Measurements from ENCODE around the gene GRK1. TPM values are rescaled to one million over a fixed set of nuclear protein-coding genes. Genes with fewer than 3 reads are reported as not detected.

Gene GRK1
- total and polyA plus RNA-seq, 11 donors: 0.08 to 1.3 (median 0.16) TPM; not detected in 3

DNA sequence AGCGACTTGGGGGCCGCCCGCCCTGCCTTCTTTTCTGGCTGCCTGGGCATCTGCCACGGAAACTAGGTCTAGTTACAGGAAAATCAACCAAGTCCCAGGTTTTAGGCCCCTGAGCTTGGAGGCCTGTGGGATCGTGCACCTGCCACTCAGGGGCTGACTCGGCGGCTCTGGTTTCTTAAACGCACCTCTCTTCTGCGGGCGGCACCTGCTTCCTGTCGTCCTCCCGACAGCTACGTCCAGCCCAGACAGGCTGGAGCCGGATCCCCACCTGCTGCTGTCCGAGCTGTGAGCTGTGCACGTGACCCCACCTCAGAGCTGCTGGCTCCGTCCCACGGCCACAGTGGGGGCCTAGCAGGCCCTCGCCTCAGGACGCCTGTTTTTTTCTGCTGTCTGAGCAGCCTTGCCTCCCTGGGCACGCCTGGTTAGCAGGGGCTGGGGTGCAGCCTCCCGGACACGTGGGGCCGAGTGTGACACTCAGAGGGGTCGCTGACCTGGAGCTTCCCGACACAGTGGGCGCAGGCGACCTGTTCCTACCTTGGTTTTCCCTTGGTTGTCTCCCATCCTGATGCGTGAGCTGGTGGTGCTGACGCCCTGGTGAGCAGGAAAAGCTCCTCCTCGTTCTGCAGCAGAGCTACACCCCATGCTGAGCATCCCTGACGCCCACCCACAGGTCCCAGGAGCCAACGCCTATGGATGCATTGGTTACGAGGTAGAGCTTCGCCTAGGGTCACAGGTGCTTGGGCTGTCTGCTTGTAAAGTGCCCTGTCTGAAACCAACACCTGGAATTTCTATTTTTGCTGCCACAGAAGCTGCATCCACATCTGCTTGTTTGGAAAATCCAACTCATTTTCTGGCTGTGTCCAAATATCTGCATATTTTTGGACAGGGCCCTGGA is 109.5 kb downstream of the GRK1 start:
- DNase-seq (no peak), ATAC-seq (no peak)
- Histone ChIP-seq H3K36me3 (no peaks in the 10 kb centered on the region), H3K4me3 (no peak overlapping the region), H3K27me3 (peaks cover 0 to 7% (median 0%) of the 10 kb centered on the region in 9 donors), H3K27ac (no peak overlapping the region), H3K9me3 (peaks cover 0 to 14% (median 2%) of the 10 kb centered on the region in 12 donors), H3K4me1 (peaks cover 0 to 10% (median 0%) of the 10 kb centered on the region in 12 donors)
- 76 to 83% (median 79%) methylated on average over 33 to 35 of the region's 35 CpGs for WGBS, 4 donors
- TF ChIP-seq POLR2A (IDR thresholded peaks at IDR 0.05) (no peak), CTCF (IDR thresholded peaks at IDR 0.05) (no peak)
- intact Hi-C loops (cut with DNase I): no loop called here

DNA sequence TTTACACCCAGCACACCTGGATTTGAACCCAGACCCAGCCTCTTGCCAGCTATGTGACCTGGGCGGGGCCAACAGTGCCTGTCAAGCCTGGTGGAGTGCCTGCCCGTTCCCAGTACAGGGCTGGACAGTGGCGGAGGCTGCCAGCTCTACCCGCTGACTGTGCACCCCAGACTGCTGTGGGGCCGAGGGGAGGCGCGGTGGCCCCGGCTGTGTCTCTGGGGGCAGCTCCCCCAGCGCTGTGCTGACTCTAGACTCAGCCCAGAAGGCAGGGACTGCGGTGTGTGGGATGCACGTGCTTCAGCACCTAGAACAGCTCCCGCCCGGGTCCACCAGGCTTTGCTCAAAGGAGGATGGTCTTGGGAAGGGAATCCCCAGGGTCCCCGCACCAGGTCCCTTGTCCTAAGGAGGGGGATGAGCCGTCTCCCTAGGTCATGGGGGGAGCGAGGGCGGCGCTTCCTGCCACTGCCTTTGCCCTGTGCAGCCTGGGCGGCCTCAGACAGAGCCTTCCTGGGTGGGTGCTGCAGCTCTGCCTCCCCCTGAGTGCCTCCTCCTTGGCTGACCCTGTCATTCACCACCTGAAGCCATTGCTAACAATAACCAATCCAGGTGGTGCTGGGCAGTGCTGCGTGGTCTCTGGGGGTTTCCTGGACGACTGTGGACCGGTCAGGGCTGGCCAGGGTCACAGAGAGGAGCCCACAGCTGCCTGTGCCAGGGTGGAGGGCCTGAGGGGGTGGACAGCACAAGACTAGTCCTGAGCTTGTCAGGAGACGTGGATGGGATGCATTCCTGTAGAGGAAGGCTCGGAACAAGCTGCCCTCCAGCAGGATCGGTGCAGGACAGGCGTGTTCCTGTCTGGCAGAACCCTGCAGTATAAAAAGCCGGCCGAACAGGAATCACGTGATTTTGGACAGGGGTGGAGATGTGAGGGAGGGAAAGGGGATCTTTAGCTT is 110.6 kb downstream of the GRK1 start:
- H3K27me3 ChIP-seq: peaks cover 0 to 7% (median 0%) of the 10 kb centered on the region in 9 donors
- no peaks in the 10 kb centered on the region for H3K4me1 ChIP-seq
- TF ChIP-seq CTCF (IDR thresholded peaks at IDR 0.05) (no peak), POLR2A (IDR thresholded peaks at IDR 0.05) (no peak)
- DNase-seq: no peak
- WGBS, 4 donors: 44 to 61% (median 48%) methylated on average over 14 to 29 of the region's 29 CpGs
- H3K4me3 ChIP-seq: no peak overlapping the region
- H3K36me3 ChIP-seq: no peaks in the 10 kb centered on the region
- intact Hi-C loops (cut with DNase I): no loop called here
- ATAC-seq: peak in 3 of 4 donors; percentile 56 to 68 (median 63)
- peaks cover 0 to 4% (median 0%) of the 10 kb centered on the region in 12 donors for H3K9me3 ChIP-seq
- H3K27ac ChIP-seq: no peak overlapping the region

- Histone ChIP-seq H3K4me1 (no peaks in the 10 kb centered on the region), H3K36me3 (no peaks in the 10 kb centered on the region), H3K9me3 (no peaks in the 10 kb centered on the region), H3K27me3 (peaks cover 0 to 3% (median 0%) of the 10 kb centered on the region in 9 donors), H3K4me3 (no peak overlapping the region), H3K27ac (no peak overlapping the region)
- intact Hi-C loops (cut with DNase I): no loop called here
- 84 to 87% (median 85%) methylated on average over 2 of the region's 2 CpGs for WGBS, 4 donors
- no peak for ATAC-seq
- peak in 1 of 12 donors; percentile 13 for TF ChIP-seq CTCF (IDR thresholded peaks at IDR 0.05)
- no peak for TF ChIP-seq POLR2A (IDR thresholded peaks at IDR 0.05)
- DNase-seq: no peak
Measured at GRCh38 chr13:113781571-113781970, 114.6 kb downstream of the GRK1 start.

Data from heart left ventricle (tissue), 16 donors.